Transverse colon (tissue), 3 donors: ENCODE data around the gene EYS.

Experiments used
- POLR2A ChIP-seq: fragments of 450-650 bp; IDR thresholded peaks from one replicate; pipeline ENCODE4 v1.6.1; 2016; ENCODE audit warnings: antibody characterized with exemption, mild to moderate bottlenecking, moderate library complexity
- TF ChIP-seq, protein P1 (sequence below), 5 experiments: fragments of 200-600 bp in 3 of 5; fragments of 450-650 bp in 2 of 5; sonication (generic) in 3 of 5; IDR thresholded peaks; 1 replicate in 2 of 5; 2 replicates in 3 of 5; pipeline ENCODE4 v1.5.1; 2016 to 2017; ENCODE audit warnings: antibody characterized with exemption in 5 of 5, inconsistent platforms in 3 of 5, mild to moderate bottlenecking in 2 of 5, moderate library complexity in 1 of 5

DNA sequence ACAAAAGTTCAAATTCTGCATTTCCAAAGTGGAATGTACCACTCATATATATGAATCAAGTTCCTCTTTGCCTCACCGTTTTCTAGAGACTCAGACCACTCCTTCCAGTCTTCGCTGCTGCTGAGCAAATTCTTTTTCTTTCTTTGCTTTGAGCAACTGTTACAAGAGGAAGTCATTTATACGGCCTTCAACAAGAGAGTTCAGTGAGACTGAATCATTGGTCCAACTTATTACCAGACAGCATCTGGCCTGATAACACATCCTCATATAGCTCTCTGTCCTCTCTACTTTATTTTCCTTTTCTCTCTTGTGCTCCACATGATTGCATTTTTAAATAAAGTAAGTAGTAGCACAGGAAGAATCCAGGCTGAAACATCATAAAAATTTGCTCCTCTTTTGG is 1418.7 kb downstream of the EYS start:
- TF ChIP-seq, protein P1, sequence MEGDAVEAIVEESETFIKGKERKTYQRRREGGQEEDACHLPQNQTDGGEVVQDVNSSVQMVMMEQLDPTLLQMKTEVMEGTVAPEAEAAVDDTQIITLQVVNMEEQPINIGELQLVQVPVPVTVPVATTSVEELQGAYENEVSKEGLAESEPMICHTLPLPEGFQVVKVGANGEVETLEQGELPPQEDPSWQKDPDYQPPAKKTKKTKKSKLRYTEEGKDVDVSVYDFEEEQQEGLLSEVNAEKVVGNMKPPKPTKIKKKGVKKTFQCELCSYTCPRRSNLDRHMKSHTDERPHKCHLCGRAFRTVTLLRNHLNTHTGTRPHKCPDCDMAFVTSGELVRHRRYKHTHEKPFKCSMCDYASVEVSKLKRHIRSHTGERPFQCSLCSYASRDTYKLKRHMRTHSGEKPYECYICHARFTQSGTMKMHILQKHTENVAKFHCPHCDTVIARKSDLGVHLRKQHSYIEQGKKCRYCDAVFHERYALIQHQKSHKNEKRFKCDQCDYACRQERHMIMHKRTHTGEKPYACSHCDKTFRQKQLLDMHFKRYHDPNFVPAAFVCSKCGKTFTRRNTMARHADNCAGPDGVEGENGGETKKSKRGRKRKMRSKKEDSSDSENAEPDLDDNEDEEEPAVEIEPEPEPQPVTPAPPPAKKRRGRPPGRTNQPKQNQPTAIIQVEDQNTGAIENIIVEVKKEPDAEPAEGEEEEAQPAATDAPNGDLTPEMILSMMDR (IDR thresholded peaks at IDR 0.05) = no peak
- no peak for TF ChIP-seq POLR2A
